ENCODE data around the gene PLA2G2C.

- TF ChIP-seq, protein P1, sequence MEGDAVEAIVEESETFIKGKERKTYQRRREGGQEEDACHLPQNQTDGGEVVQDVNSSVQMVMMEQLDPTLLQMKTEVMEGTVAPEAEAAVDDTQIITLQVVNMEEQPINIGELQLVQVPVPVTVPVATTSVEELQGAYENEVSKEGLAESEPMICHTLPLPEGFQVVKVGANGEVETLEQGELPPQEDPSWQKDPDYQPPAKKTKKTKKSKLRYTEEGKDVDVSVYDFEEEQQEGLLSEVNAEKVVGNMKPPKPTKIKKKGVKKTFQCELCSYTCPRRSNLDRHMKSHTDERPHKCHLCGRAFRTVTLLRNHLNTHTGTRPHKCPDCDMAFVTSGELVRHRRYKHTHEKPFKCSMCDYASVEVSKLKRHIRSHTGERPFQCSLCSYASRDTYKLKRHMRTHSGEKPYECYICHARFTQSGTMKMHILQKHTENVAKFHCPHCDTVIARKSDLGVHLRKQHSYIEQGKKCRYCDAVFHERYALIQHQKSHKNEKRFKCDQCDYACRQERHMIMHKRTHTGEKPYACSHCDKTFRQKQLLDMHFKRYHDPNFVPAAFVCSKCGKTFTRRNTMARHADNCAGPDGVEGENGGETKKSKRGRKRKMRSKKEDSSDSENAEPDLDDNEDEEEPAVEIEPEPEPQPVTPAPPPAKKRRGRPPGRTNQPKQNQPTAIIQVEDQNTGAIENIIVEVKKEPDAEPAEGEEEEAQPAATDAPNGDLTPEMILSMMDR (IDR thresholded peaks at IDR 0.05), result no peak
- TF ChIP-seq POLR2A (IDR thresholded peaks at IDR 0.05) (no peak), POLR2AphosphoS5 (IDR thresholded peaks at IDR 0.05) (no peak), EP300 (IDR thresholded peaks at IDR 0.05) (no peak)
Observed at GRCh38 chr1:20192871-20193411, 6.6 kb upstream of the PLA2G2C start.
